HS-27A (cell line): Measurements from ENCODE around the gene CDC42EP3.

Experiments used
- DNase-seq: peaks from one replicate; pipeline ENCODE4 v3.0.0-alpha.2; 2012; ENCODE audit warnings: low read depth, missing footprints

The CDC42EP3 gene

GRCh38 chr2:37656512-37657423 lies 14.7 kb downstream of the CDC42EP3 start:
- no peak for DNase-seq

GRCh38 chr2:37654932-37655841 lies 16.3 kb downstream of the CDC42EP3 start:
- no peak for DNase-seq

GRCh38 chr2:37654419-37654818 lies 17.0 kb downstream of the CDC42EP3 start:
- DNase-seq: no peak

- DNase-seq: no peak
Measured at GRCh38 chr2:37653805-37654378, 17.6 kb downstream of the CDC42EP3 start.

- DNase-seq: no peak
Measured at GRCh38 chr2:37653093-37653492, 18.3 kb downstream of the CDC42EP3 start.

- peak; percentile 77 for DNase-seq
Measured at GRCh38 chr2:37652199-37652640, 19.2 kb downstream of the CDC42EP3 start.

- no peak for DNase-seq
Measured at GRCh38 chr2:37650548-37651093, 20.8 kb downstream of the CDC42EP3 start.

- no peak for DNase-seq
Measured at GRCh38 chr2:37649518-37649917, 21.9 kb downstream of the CDC42EP3 start.

GRCh38 chr2:37648331-37649011 lies 23.0 kb downstream of the CDC42EP3 start:
- DNase-seq: no peak

GRCh38 chr2:37647971-37648330 lies 23.5 kb downstream of the CDC42EP3 start:
- DNase-seq: no peak

- no peak for DNase-seq
Measured at GRCh38 chr2:37645836-37646235, 25.6 kb downstream of the CDC42EP3 start.

GRCh38 chr2:37645362-37645761 lies 26.1 kb downstream of the CDC42EP3 start:
- DNase-seq: peak; percentile 40

- no peak for DNase-seq
Measured at GRCh38 chr2:37644191-37644590, 27.3 kb downstream of the CDC42EP3 start.

- DNase-seq: no peak
Measured at GRCh38 chr2:37643730-37644078, 27.7 kb downstream of the CDC42EP3 start.

GRCh38 chr2:37642907-37643729 lies 28.3 kb downstream of the CDC42EP3 start:
- DNase-seq: no peak

GRCh38 chr2:37641582-37642171 lies 29.8 kb downstream of the CDC42EP3 start:
- no peak for DNase-seq

GRCh38 chr2:37639631-37640030 lies 31.8 kb downstream of the CDC42EP3 start:
- DNase-seq: no peak

GRCh38 chr2:37638973-37639372 lies 32.5 kb downstream of the CDC42EP3 start:
- DNase-seq: no peak

GRCh38 chr2:37637985-37638384 lies 33.5 kb downstream of the CDC42EP3 start:
- no peak for DNase-seq

GRCh38 chr2:37637190-37637860 lies 34.1 kb downstream of the CDC42EP3 start:
- no peak for DNase-seq
